ENCODE data around the gene AATF. TPM values are rescaled to one million over a fixed set of nuclear protein-coding genes. Genes with fewer than 3 reads are reported as not detected.

The AATF gene
- total RNA-seq, 1 experiment from 2014 or later: 45.1 TPM

DNA sequence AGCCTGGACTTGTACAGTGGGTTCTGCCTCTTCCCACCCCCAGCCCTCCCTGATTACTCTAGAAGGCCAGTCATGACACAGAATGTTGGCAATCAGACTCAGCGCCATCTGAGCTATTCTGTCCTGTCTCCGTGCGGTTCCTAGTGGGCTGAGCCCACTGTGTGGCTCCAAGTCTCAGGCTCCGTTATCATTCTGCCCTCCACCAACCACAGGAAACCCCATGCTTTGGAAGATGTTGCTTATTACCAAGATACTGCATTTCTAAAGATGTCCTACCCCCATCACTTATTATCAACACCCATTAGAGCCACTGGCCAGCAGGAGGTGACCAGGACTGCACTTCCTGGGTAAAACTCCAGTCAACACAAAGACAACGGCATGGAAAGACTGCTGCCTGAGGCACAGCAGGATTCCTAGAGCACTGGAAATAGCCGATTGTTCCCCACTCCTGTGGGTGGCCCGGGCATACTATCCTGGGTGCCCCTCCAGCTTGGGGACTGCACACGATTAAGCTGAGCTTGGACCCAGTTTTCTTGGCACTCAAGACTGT is 133.6 kb downstream of the AATF start:
- DNase-seq: no peak
- no peaks in the 10 kb centered on the region for H3K4me1 ChIP-seq (ENCODE audit: low read length)
- no peak overlapping the region for H2AFZ ChIP-seq (ENCODE audit: low read length)
- no peak overlapping the region for H3K4me2 ChIP-seq (ENCODE audit: low read depth, low read length, poor library complexity, severe bottlenecking)
- no peaks in the 10 kb centered on the region for H4K20me1 ChIP-seq (ENCODE audit: insufficient read depth, low read depth, low read length)
- no peak overlapping the region for H3K27ac ChIP-seq (ENCODE audit: low read length)
- H3K4me3 ChIP-seq (ENCODE audit: low read length): no peak overlapping the region
- H3K27me3 ChIP-seq (ENCODE audit: low read length): no peaks in the 10 kb centered on the region
- H3K9me2 ChIP-seq (replicated peaks; ENCODE audit: insufficient read depth, low read length): no peaks in the 10 kb centered on the region
- H3K36me3 ChIP-seq (ENCODE audit: insufficient read depth, low read length): peaks cover 23% of the 10 kb centered on the region; the same call in 1 of the 2 replicates
- no peaks in the 10 kb centered on the region for H3K79me2 ChIP-seq (ENCODE audit: low read length)
- no peaks in the 10 kb centered on the region for H3K9me3 ChIP-seq (ENCODE audit: low read length)
- H3K9ac ChIP-seq (ENCODE audit: low read length): no peak overlapping the region

DNA sequence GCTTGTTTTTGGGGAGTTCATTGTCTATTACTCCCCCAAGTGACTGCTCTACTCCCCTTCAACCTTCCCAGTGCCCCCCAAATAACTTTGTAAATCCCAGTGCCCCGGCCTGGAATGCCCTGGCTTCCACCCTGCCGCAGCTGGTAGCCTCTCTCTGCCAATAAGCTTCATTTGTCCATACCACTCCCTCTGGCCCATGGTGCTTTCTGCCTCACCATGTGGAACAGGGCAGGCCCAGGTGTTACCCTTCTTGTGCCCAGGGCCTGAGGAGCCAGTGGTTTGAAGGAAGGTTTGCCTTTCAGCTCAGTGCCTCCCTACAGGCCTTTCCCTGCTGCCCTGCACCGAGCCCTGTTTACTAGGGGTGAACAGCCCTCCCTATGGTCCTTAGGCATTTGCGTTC is 134.2 kb downstream of the AATF start:
- Histone ChIP-seq H3K4me3 (ENCODE audit: low read length) (no peak overlapping the region), H3K79me2 (ENCODE audit: low read length) (no peaks in the 10 kb centered on the region), H3K27me3 (ENCODE audit: low read length) (no peaks in the 10 kb centered on the region), H3K27ac (ENCODE audit: low read length) (no peak overlapping the region), H3K9ac (ENCODE audit: low read length) (no peak overlapping the region), H2AFZ (ENCODE audit: low read length) (no peak overlapping the region), H3K36me3 (ENCODE audit: insufficient read depth, low read length) (peaks cover 25% of the 10 kb centered on the region; the same call in 1 of the 2 replicates), H4K20me1 (ENCODE audit: insufficient read depth, low read depth, low read length) (no peaks in the 10 kb centered on the region), H3K9me2 (replicated peaks; ENCODE audit: insufficient read depth, low read length) (no peaks in the 10 kb centered on the region), H3K4me1 (ENCODE audit: low read length) (no peaks in the 10 kb centered on the region), H3K9me3 (ENCODE audit: low read length) (no peaks in the 10 kb centered on the region), H3K4me2 (ENCODE audit: low read depth, low read length, poor library complexity, severe bottlenecking) (no peak overlapping the region)
- DNase-seq: no peak

GRCh38 chr17:37083456-37083855 is 134.7 kb downstream of the AATF start:
- H3K27me3 ChIP-seq (ENCODE audit: low read length): no peaks in the 10 kb centered on the region
- no peak overlapping the region for H2AFZ ChIP-seq (ENCODE audit: low read length)
- H4K20me1 ChIP-seq (ENCODE audit: insufficient read depth, low read depth, low read length): no peaks in the 10 kb centered on the region
- no peaks in the 10 kb centered on the region for H3K9me2 ChIP-seq (replicated peaks; ENCODE audit: insufficient read depth, low read length)
- DNase-seq: no peak
- no peak overlapping the region for H3K27ac ChIP-seq (ENCODE audit: low read length)
- H3K4me3 ChIP-seq (ENCODE audit: low read length): no peak overlapping the region
- H3K9ac ChIP-seq (ENCODE audit: low read length): no peak overlapping the region
- peaks cover 25% of the 10 kb centered on the region; the same call in 1 of the 2 replicates for H3K36me3 ChIP-seq (ENCODE audit: insufficient read depth, low read length)
- no peaks in the 10 kb centered on the region for H3K4me1 ChIP-seq (ENCODE audit: low read length)
- no peaks in the 10 kb centered on the region for H3K79me2 ChIP-seq (ENCODE audit: low read length)
- H3K4me2 ChIP-seq (ENCODE audit: low read depth, low read length, poor library complexity, severe bottlenecking): no peak overlapping the region
- no peaks in the 10 kb centered on the region for H3K9me3 ChIP-seq (ENCODE audit: low read length)

- H3K79me2 ChIP-seq (ENCODE audit: low read length): no peaks in the 10 kb centered on the region
- H2AFZ ChIP-seq (ENCODE audit: low read length): no peak overlapping the region
- no peaks in the 10 kb centered on the region for H4K20me1 ChIP-seq (ENCODE audit: insufficient read depth, low read depth, low read length)
- no peak overlapping the region for H3K4me2 ChIP-seq (ENCODE audit: low read depth, low read length, poor library complexity, severe bottlenecking)
- no peaks in the 10 kb centered on the region for H3K9me2 ChIP-seq (replicated peaks; ENCODE audit: insufficient read depth, low read length)
- no peak for DNase-seq
- H3K27ac ChIP-seq (ENCODE audit: low read length): no peak overlapping the region
- no peaks in the 10 kb centered on the region for H3K27me3 ChIP-seq (ENCODE audit: low read length)
- no peaks in the 10 kb centered on the region for H3K4me1 ChIP-seq (ENCODE audit: low read length)
- no peak overlapping the region for H3K4me3 ChIP-seq (ENCODE audit: low read length)
- H3K36me3 ChIP-seq (ENCODE audit: insufficient read depth, low read length): peaks cover 28% of the 10 kb centered on the region; the same call in 1 of the 2 replicates
- H3K9me3 ChIP-seq (ENCODE audit: low read length): no peaks in the 10 kb centered on the region
- H3K9ac ChIP-seq (ENCODE audit: low read length): no peak overlapping the region
These were observed 135.6 kb downstream of the AATF start for GRCh38 chr17:37084372-37084771.

DNA sequence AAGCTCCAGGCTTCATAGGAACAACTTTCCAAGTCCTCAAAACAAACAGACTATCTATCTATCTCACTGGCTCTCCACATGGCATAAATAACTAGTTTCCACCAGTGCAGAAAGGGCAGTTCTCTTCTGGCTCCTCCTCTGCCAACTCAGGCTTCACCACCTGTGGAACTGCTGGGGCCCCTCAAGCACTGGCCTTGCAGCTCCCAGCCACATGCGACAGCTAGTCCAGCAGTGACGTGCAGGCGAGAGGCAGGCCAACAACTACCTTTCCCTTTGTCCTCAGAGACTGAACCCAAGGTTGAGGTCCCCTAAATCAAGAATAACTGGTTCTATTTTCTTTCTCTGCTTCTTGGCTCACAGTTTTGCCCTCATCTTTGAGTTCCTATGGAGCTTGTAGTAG is 137.6 kb downstream of the AATF start:
- no peak overlapping the region for H3K4me2 ChIP-seq (ENCODE audit: low read depth, low read length, poor library complexity, severe bottlenecking)
- H3K9me2 ChIP-seq (replicated peaks; ENCODE audit: insufficient read depth, low read length): no peaks in the 10 kb centered on the region
- H3K4me3 ChIP-seq (ENCODE audit: low read length): no peak overlapping the region
- H3K27ac ChIP-seq (ENCODE audit: low read length): no peak overlapping the region
- H3K36me3 ChIP-seq (ENCODE audit: insufficient read depth, low read length): peaks cover 32% of the 10 kb centered on the region; the same call in 1 of the 2 replicates
- H3K79me2 ChIP-seq (ENCODE audit: low read length): no peaks in the 10 kb centered on the region
- H3K27me3 ChIP-seq (ENCODE audit: low read length): no peaks in the 10 kb centered on the region
- no peak for DNase-seq
- no peaks in the 10 kb centered on the region for H3K9me3 ChIP-seq (ENCODE audit: low read length)
- no peak overlapping the region for H2AFZ ChIP-seq (ENCODE audit: low read length)
- H3K4me1 ChIP-seq (ENCODE audit: low read length): no peaks in the 10 kb centered on the region
- no peaks in the 10 kb centered on the region for H4K20me1 ChIP-seq (ENCODE audit: insufficient read depth, low read depth, low read length)
- H3K9ac ChIP-seq (ENCODE audit: low read length): no peak overlapping the region

DNA sequence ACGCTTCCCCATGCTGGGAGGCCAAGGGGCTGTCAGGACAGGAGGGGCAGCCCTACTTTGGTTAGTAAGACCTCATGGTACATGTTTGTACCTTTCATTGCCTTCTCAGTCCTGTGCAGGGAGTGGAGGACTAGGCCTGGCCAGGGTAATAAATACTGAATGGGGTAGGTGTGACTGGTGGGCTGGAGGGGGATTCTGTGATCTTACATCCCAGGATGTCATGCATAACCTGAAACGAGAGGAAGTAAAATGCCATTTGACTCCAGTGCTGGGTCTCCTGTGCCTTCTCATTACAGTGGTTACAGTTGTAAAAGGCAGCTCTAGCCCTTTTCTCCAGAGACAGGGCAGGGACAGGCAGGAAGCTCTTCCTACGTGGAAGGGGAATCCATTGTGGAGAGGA is 138.2 kb downstream of the AATF start:
- DNase-seq: no peak
- Histone ChIP-seq H4K20me1 (ENCODE audit: insufficient read depth, low read depth, low read length) (no peaks in the 10 kb centered on the region), H3K9me3 (ENCODE audit: low read length) (no peaks in the 10 kb centered on the region), H3K4me2 (ENCODE audit: low read depth, low read length, poor library complexity, severe bottlenecking) (no peak overlapping the region), H3K9ac (ENCODE audit: low read length) (no peak overlapping the region), H3K27ac (ENCODE audit: low read length) (no peak overlapping the region), H3K36me3 (ENCODE audit: insufficient read depth, low read length) (peaks cover 32% of the 10 kb centered on the region; the same call in 1 of the 2 replicates), H3K27me3 (ENCODE audit: low read length) (no peaks in the 10 kb centered on the region), H3K9me2 (replicated peaks; ENCODE audit: insufficient read depth, low read length) (no peaks in the 10 kb centered on the region), H3K79me2 (ENCODE audit: low read length) (no peaks in the 10 kb centered on the region), H3K4me3 (ENCODE audit: low read length) (no peak overlapping the region), H3K4me1 (ENCODE audit: low read length) (no peaks in the 10 kb centered on the region), H2AFZ (ENCODE audit: low read length) (no peak overlapping the region)

GRCh38 chr17:37087683-37088082 is 138.9 kb downstream of the AATF start:
- no peak for DNase-seq
- Histone ChIP-seq H3K27me3 (ENCODE audit: low read length) (no peaks in the 10 kb centered on the region), H3K36me3 (ENCODE audit: insufficient read depth, low read length) (peaks cover 32% of the 10 kb centered on the region; the same call in 1 of the 2 replicates), H3K27ac (ENCODE audit: low read length) (no peak overlapping the region), H3K4me1 (ENCODE audit: low read length) (no peaks in the 10 kb centered on the region), H3K9me2 (replicated peaks; ENCODE audit: insufficient read depth, low read length) (no peaks in the 10 kb centered on the region), H3K9me3 (ENCODE audit: low read length) (no peaks in the 10 kb centered on the region), H4K20me1 (ENCODE audit: insufficient read depth, low read depth, low read length) (no peaks in the 10 kb centered on the region), H3K4me3 (ENCODE audit: low read length) (no peak overlapping the region), H3K4me2 (ENCODE audit: low read depth, low read length, poor library complexity, severe bottlenecking) (no peak overlapping the region), H3K79me2 (ENCODE audit: low read length) (no peaks in the 10 kb centered on the region), H3K9ac (ENCODE audit: low read length) (no peak overlapping the region), H2AFZ (ENCODE audit: low read length) (no peak overlapping the region)

- H3K4me2 ChIP-seq (ENCODE audit: low read depth, low read length, poor library complexity, severe bottlenecking): no peak overlapping the region
- no peaks in the 10 kb centered on the region for H4K20me1 ChIP-seq (ENCODE audit: insufficient read depth, low read depth, low read length)
- H3K9ac ChIP-seq (ENCODE audit: low read length): no peak overlapping the region
- H3K9me3 ChIP-seq (ENCODE audit: low read length): no peaks in the 10 kb centered on the region
- no peak overlapping the region for H2AFZ ChIP-seq (ENCODE audit: low read length)
- H3K79me2 ChIP-seq (ENCODE audit: low read length): no peaks in the 10 kb centered on the region
- H3K36me3 ChIP-seq (ENCODE audit: insufficient read depth, low read length): peaks cover 32% of the 10 kb centered on the region; the same call in 1 of the 2 replicates
- no peak for DNase-seq
- no peak overlapping the region for H3K4me3 ChIP-seq (ENCODE audit: low read length)
- H3K27ac ChIP-seq (ENCODE audit: low read length): no peak overlapping the region
- no peaks in the 10 kb centered on the region for H3K9me2 ChIP-seq (replicated peaks; ENCODE audit: insufficient read depth, low read length)
- no peaks in the 10 kb centered on the region for H3K4me1 ChIP-seq (ENCODE audit: low read length)
- H3K27me3 ChIP-seq (ENCODE audit: low read length): no peaks in the 10 kb centered on the region
These were observed 139.7 kb downstream of the AATF start for GRCh38 chr17:37088459-37088858.

All from Karpas-422 (cell line).